IMR-90 (cell line): ENCODE data around the gene RMI1. TPM values are rescaled to one million over a fixed set of nuclear protein-coding genes. Genes with fewer than 3 reads are reported as not detected.
"Not testable (repeated sequence)": the region's sequence is repeated elsewhere in the genome, so short reads cannot be mapped to it uniquely, and the experiment has no call there.

ENCODE experiments used
- ATAC-seq: fragments of 200-7000 bp; cut with Tn5 transposase; 2 replicates; pipeline ENCODE4 v1.9.1; 2020; ENCODE audit warnings: low read depth, mild to moderate bottlenecking, moderate library complexity
- BruUV-seq: library from RNA; stranded (reverse); fragments of 400-500 nt; replicated peaks from 2 replicates; lab custom pipeline; 2021; lab: Mats Ljungman, UMichigan
- CTCF ChIA-PET: fragments of 300-600 bp; formaldehyde crosslinking; extraction: SDS; loops from one replicate; lab custom pipeline; 2021; ENCODE audit warnings: antibody characterized with exemption; lab: Yijun Ruan, JAX
- POLR2A ChIA-PET: fragments of 300-600 bp; sonication (Branson Sonifier 250); formaldehyde crosslinking; loops from one replicate; lab custom pipeline; 2022; ENCODE audit warnings: antibody characterized with exemption; ENCODE audit not compliant: unreplicated experiment; lab: Charles Lee
- DNase-seq: peaks from one replicate; pipeline ENCODE4 v3.0.0; 2013
- H2AFZ ChIP-seq: replicated peaks from 2 replicates; pipeline ENCODE3; 2013; ENCODE audit warnings: low read length, mild to moderate bottlenecking; ENCODE audit not compliant: poor library complexity
- H2AK5ac ChIP-seq: 2 replicates; pipeline ENCODE4 v1.6.1; 2013; ENCODE audit warnings: low read depth, low read length, inconsistent platforms
- H2AK9ac ChIP-seq: replicated peaks from 2 replicates; pipeline ENCODE3; 2013; ENCODE audit warnings: mild to moderate bottlenecking, low read depth, low read length, moderate library complexity; ENCODE audit not compliant: poor library complexity
- H2BK120ac ChIP-seq: 2 replicates; pipeline ENCODE4 v1.6.1; 2013; ENCODE audit warnings: low read depth, low read length, inconsistent platforms
- H2BK15ac ChIP-seq: 3 replicates; pipeline ENCODE4 v1.6.1; 2013; ENCODE audit warnings: low read depth, low read length, inconsistent platforms
- H2BK20ac ChIP-seq: 2 replicates; pipeline ENCODE4 v1.6.1; 2013; ENCODE audit warnings: low read depth, mild to moderate bottlenecking, inconsistent platforms, low read length, moderate library complexity
- H2BK5ac ChIP-seq: 2 replicates; pipeline ENCODE4 v1.6.1; 2013; ENCODE audit warnings: mild to moderate bottlenecking, low read depth, low read length, inconsistent platforms; ENCODE audit not compliant: poor library complexity, severe bottlenecking
- H3K14ac ChIP-seq: replicated peaks from 2 replicates; pipeline ENCODE4 v1.6.1; 2013; ENCODE audit warnings: low read depth, low read length, inconsistent platforms
- H3K18ac ChIP-seq: 2 replicates; pipeline ENCODE4 v1.6.1; 2013; ENCODE audit warnings: low read depth, low read length, control low read depth
- H3K23ac ChIP-seq: 2 replicates; pipeline ENCODE4 v1.6.1; 2013; ENCODE audit warnings: low read depth, low read length, inconsistent platforms
- H3K27ac ChIP-seq: 2 replicates; pipeline ENCODE4 v1.5.1; 2013; ENCODE audit warnings: mild to moderate bottlenecking, control low read depth, low read length; ENCODE audit not compliant: insufficient read depth
- H3K27me3 ChIP-seq: 2 replicates; pipeline ENCODE4 v1.6.1; 2013; ENCODE audit warnings: low read length; ENCODE audit not compliant: control insufficient read depth, insufficient read depth
- H3K36me3 ChIP-seq: 2 replicates; pipeline ENCODE4 v1.6.1; 2013; ENCODE audit warnings: low read length, mixed read lengths; ENCODE audit not compliant: control insufficient read depth, insufficient read depth
- H3K4ac ChIP-seq: 2 replicates; pipeline ENCODE4 v1.6.1; 2013; ENCODE audit warnings: low read depth, low read length, inconsistent platforms
- H3K4me1 ChIP-seq: 2 replicates; pipeline ENCODE4 v1.6.1; 2013; ENCODE audit warnings: low read length, mixed read lengths; ENCODE audit not compliant: control insufficient read depth, insufficient read depth
- H3K4me2 ChIP-seq: 2 replicates; pipeline ENCODE4 v1.6.1; 2013; ENCODE audit warnings: low read depth, mild to moderate bottlenecking, control low read depth, low read length, moderate library complexity
- H3K4me3 ChIP-seq: 2 replicates; pipeline ENCODE4 v1.5.1; 2013; ENCODE audit warnings: low read depth, mild to moderate bottlenecking, control low read depth, low read length, moderate library complexity; ENCODE audit not compliant: insufficient read depth
- H3K56ac ChIP-seq: 2 replicates; pipeline ENCODE4 v1.6.1; 2013; ENCODE audit warnings: low read length, inconsistent platforms; ENCODE audit not compliant: insufficient read depth; ENCODE audit errors: extremely low read depth
- H3K79me1 ChIP-seq, 2 experiments: 2 replicates each; pipeline ENCODE4 v1.6.1; 2013; ENCODE audit warnings: low read length in 2 of 2, inconsistent platforms in 1 of 2, low read depth in 1 of 2
- H3K9ac ChIP-seq: 2 replicates; pipeline ENCODE4 v1.6.1; 2013; ENCODE audit warnings: low read depth, low read length, control low read depth
- H3K9me1 ChIP-seq: 2 replicates; pipeline ENCODE4 v1.6.1; 2013; ENCODE audit warnings: low read length, inconsistent platforms; ENCODE audit not compliant: insufficient read depth
- H3K9me3 ChIP-seq: 2 replicates; pipeline ENCODE4 v1.6.1; 2013; ENCODE audit warnings: low read length; ENCODE audit not compliant: control insufficient read depth, insufficient read depth
- H4K20me1 ChIP-seq: 2 replicates; pipeline ENCODE4 v1.6.1; 2013; ENCODE audit warnings: low read length, inconsistent platforms; ENCODE audit not compliant: insufficient read depth
- H4K5ac ChIP-seq: 2 replicates; pipeline ENCODE4 v1.6.1; 2013; ENCODE audit warnings: mild to moderate bottlenecking, low read depth, low read length, control low read depth
- H4K8ac ChIP-seq, 2 experiments: 2 replicates each; pipeline ENCODE4 v1.6.1; 2013; ENCODE audit warnings: low read depth in 2 of 2, low read length in 2 of 2, control low read depth in 1 of 2, inconsistent platforms in 1 of 2
- H4K91ac ChIP-seq: 2 replicates; pipeline ENCODE4 v1.6.1; 2013; ENCODE audit warnings: low read depth, low read length, inconsistent platforms; ENCODE audit not compliant: insufficient read depth
- WGBS, 2 experiments: methylation state at CpG; one replicate each; pipeline versions ENCODE4 v1.1.5 to v1.1.7; 2013; ENCODE audit warnings: missing lambda C conversion rate in 2 of 2; ENCODE audit not compliant: insufficient read length in 1 of 2; ENCODE audit errors: extremely low coverage in 2 of 2; 5-methylcytosine and 5-hydroxymethylcytosine counted together
- dilution Hi-C: fragments of 300-500 bp; cut with HindIII; formaldehyde crosslinking; loops from one replicate; pipeline ENCODE4 v1.14.3; 2018; ENCODE audit warnings: low sequenced_read_pairs; ENCODE audit not compliant: unreplicated experiment
- in situ Hi-C: fragments of 300-500 bp; cut with MboI; formaldehyde crosslinking; loops from 3 replicates; pipeline ENCODE4 v1.14.3; 2019; ENCODE audit warnings: low sequenced_read_pairs, inconsistent platforms, mixed read lengths
- intact Hi-C: fragments of 100-400 bp; cut with micrococcal nuclease; formaldehyde crosslinking; loops from 2 replicates; pipeline ENCODE4 v1.10.0; 2022
- polyA plus RNA-seq, 3 experiments: library from polyadenylated mRNA; depleted of rRNA; stranded (reverse); fragments of >200 nt; gene quantifications; 2 replicates each; pipeline ENCODE4 v1.2.3, GENCODE V29; 2012; ENCODE audit warnings: low replicate concordance in 1 of 3
- total RNA-seq: library from RNA; depleted of rRNA; stranded (reverse); fragments of >200 nt; gene quantifications from 2 replicates; pipeline ENCODE4 v1.2.3, GENCODE V29; 2012

Gene RMI1
- total and polyA plus RNA-seq, 2 of the 4 experiments (the other 2 are of a cell fraction) = 4.4 to 6.8 TPM

DNA sequence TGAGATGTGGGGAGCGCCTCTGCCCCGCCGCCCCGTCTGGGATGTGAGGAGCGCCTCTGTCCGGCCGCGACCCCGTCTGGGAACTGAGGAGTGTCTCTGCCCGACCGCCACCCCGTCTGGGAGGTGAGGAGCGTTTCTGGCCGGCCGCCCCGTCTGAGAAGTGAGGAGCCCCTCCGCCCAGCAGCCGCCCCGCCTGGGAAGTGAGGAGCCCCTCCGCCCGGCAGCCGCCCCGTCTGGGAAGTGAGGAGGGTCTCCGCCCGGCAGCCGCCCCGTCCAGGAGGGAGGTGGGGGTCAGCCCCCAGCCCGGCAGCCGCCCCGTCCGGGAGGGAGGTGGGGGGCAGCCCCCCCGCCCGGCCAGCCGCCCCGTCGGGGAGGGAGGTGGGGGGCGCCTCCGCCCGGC is 32.5 kb upstream of the RMI1 start:
- BruUV-seq, H4K5ac ChIP-seq, H3K36me3 ChIP-seq, H4K91ac ChIP-seq, H3K56ac ChIP-seq, H3K27me3 ChIP-seq, H3K9ac ChIP-seq, H3K9me3 ChIP-seq, H2BK15ac ChIP-seq, H4K20me1 ChIP-seq, H3K14ac ChIP-seq, intact Hi-C loops, H3K4me3 ChIP-seq, H3K18ac ChIP-seq, ATAC-seq, H3K4ac ChIP-seq, H2AFZ ChIP-seq, H3K27ac ChIP-seq, H4K8ac ChIP-seq, in situ Hi-C loops, H2BK120ac ChIP-seq, dilution Hi-C loops, H3K23ac ChIP-seq, H2AK9ac ChIP-seq, H2BK20ac ChIP-seq, H2BK5ac ChIP-seq, H3K79me1 ChIP-seq, H3K4me1 ChIP-seq, H3K9me1 ChIP-seq, H3K4me2 ChIP-seq, DNase-seq, POLR2A ChIA-PET, CTCF ChIA-PET, H2AK5ac ChIP-seq: not testable (repeated sequence)
- 100% methylated on average over 4 of the region's 39 CpGs; no CpG with 5 or more reads in 1 of the 2 experiments for WGBS, 2 experiments
